AG09309 (cell line): ENCODE measurements around the gene HAUS7.

Experiments used
- DNase-seq: peaks from one replicate; pipeline ENCODE4 v3.0.0-alpha.2; 2010; ENCODE audit warnings: low read depth
- H3K4me3 ChIP-seq: 2 replicates; pipeline ENCODE4 v1.5.1; 2011; ENCODE audit warnings: mild to moderate bottlenecking, low read depth, low read length, moderate library complexity; ENCODE audit not compliant: control insufficient read depth
- TF ChIP-seq, protein P1 (sequence below): IDR thresholded peaks from 2 replicates; pipeline ENCODE4 v1.5.1; 2011; ENCODE audit warnings: mild to moderate bottlenecking, low read depth, low read length, inconsistent platforms; ENCODE audit not compliant: insufficient read depth, control insufficient read depth; ENCODE audit errors: missing control alignments

Gene HAUS7

DNA sequence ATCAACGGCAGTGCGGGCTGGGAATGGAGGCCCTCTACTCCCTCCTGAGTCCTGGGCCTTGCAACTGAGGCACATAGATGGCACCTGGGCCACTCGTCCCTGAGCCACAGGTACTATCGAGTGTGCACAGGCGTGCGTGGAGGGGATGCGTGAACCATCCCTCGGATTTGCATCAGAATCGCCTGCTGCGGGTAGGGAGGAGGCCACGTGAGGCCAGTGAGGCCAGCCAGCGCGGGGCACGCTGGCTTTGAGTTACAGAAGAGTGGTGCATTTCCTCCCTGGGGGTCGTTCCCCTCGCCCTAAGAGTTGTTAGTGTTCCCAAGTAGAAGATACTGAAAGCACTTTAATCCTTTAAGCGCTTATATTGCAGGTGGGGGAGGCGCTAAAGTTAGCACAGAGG lies 48.5 kb downstream of the HAUS7 start:
- no peak for DNase-seq
- H3K4me3 ChIP-seq, result no peak overlapping the region
- TF ChIP-seq, protein P1, sequence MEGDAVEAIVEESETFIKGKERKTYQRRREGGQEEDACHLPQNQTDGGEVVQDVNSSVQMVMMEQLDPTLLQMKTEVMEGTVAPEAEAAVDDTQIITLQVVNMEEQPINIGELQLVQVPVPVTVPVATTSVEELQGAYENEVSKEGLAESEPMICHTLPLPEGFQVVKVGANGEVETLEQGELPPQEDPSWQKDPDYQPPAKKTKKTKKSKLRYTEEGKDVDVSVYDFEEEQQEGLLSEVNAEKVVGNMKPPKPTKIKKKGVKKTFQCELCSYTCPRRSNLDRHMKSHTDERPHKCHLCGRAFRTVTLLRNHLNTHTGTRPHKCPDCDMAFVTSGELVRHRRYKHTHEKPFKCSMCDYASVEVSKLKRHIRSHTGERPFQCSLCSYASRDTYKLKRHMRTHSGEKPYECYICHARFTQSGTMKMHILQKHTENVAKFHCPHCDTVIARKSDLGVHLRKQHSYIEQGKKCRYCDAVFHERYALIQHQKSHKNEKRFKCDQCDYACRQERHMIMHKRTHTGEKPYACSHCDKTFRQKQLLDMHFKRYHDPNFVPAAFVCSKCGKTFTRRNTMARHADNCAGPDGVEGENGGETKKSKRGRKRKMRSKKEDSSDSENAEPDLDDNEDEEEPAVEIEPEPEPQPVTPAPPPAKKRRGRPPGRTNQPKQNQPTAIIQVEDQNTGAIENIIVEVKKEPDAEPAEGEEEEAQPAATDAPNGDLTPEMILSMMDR, result no peak

DNA sequence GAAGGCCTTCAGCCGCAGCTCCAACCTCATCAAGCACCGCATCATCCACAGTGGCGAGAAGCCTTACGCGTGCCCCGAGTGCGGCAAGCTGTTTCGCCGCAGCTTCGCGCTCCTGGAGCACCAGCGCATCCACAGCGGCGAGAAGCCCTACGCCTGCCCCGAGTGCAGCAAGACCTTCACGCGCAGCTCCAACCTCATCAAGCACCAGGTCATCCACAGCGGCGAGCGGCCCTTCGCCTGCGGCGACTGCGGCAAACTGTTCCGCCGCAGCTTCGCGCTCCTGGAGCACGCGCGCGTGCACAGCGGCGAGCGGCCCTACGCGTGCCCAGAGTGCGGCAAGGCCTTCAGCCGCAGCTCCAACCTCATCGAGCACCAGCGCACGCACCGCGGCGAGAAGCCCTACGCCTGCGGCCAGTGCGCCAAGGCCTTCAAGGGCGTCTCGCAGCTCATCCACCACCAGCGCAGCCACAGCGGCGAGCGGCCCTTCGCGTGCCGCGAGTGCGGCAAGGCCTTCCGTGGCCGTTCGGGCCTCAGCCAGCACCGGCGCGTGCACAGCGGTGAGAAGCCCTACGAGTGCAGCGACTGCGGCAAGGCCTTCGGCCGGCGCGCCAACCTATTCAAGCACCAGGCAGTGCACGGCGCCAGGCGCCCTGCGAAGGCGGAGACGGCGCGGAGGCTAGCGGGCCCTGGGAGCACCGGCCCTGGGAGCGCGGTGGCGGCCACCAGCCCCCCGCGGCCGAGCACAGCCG lies 49.4 kb downstream of the HAUS7 start:
- H3K4me3 ChIP-seq, result no peak overlapping the region
- TF ChIP-seq, protein P1, result no peak
- no peak for DNase-seq

DNA sequence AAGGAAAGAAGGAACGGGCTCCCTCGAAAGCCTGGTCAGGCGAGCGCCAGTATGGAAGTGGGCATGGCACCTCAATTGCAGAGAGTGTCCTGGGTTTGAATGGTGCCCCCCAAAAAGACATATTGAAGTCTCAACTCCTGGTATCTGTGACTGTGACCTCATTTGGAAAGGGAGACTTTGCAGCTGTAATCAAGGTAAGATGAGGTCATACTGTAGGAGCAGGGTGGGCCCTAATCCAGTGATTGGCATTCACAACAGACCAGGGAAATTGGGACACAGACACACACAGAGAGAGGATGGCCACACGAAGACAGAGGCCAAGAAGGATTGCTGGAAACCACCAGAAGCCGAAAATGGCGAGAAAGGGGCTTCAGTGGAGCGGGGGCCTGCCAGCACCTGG lies 52.7 kb downstream of the HAUS7 start:
- DNase-seq, result no peak
- H3K4me3 ChIP-seq, result no peak overlapping the region
- TF ChIP-seq, protein P1, result no peak

DNA sequence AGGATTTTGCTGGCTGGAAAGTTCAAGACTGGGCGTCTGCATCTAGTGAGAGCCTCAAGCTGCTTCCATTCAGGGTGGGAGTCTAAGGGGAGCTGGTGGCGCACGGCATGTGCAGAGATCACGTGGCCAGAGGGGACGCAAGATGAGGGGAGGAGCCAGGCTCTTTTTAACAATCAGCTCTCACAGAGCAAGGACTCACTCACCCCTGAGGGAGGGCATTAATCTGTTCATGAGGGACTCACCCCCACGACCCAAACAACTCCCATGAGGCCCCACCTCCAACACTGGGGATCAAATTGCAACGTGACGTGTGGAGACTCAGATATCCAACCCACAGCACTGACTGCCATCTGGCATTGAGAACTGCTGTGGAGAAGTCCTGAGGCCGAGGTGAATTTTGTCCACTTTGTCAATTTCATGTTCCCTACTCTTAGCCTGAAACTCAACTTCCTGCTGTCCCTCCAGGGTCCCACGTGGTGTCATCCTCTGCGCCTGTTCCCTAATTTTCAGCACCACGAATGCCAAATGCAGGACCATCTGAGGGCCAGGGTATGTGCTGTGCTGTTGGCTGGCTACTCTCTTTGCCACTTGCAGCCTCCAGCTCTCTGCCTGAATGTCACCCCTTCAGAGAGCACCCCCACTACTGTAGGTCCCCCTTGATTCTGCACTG lies 53.5 kb downstream of the HAUS7 start:
- TF ChIP-seq, protein P1, result no peak
- H3K4me3 ChIP-seq, result no peak overlapping the region
- no peak for DNase-seq

DNA sequence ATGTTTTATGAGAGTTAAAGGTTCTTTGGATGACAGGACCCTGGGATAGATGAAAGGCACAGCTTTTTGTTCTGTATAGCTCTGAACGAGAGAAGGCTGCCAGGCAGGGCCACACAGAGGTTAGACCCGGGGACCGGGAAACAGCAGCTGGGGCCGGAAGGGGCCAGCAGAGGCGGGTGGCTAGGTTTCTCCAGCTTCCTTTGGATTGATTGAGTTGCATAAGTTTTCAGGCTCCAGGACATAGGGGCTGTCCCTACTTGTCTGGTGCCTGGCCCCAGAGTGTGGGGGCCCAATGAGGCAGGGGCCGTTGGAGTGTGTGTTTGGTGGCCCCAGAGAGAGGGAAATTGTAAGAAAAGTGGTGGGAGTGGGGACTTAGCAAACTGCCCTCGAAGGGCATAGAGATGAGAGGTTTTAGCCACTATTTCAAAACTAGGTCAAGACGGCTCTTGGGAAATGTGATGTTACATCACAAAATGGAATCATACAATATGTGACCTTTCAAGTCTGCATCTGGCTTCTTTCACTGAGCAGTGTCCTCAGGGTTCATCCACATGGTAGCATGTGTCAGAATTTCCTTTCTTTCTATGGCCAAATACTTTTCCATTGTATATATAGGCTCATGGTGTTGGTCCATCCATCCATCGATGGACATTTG lies 55.4 kb downstream of the HAUS7 start:
- TF ChIP-seq, protein P1, result no peak
- no peak for DNase-seq
- no peak overlapping the region for H3K4me3 ChIP-seq

DNA sequence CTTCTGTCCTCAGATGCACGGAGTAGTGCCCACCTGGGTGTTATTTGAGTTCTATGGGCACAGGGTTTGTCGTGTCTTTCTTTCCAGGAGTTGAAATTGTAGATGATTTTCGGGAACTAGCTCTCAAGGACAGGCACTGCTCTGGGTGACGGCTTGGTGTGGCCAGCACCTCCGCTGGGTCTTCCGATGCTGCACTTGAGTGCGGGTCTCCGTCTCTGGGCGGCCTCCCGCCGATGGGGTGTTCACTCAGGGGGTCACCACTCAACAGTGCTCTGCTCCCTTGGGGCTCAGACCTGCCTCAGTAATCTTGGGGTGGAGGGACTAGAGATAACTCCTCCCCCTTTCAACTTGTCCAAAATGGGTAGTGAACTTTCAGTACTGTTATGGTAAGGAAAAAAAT lies 56.6 kb downstream of the HAUS7 start:
- H3K4me3 ChIP-seq, result no peak overlapping the region
- TF ChIP-seq, protein P1, result no peak
- no peak for DNase-seq
